GM21528 (cell line): ENCODE measurements around the gene IP6K3.

ENCODE experiments used
- ATAC-seq: cut with Tn5 transposase; IDR thresholded peaks from one replicate; pipeline ENCODE4 v1.9.1; 2021; ENCODE audit warnings: mild to moderate bottlenecking, moderate library complexity; ENCODE audit not compliant: unreplicated experiment, low FRiP score

Gene IP6K3

GRCh38 chr6:33778444-33779121 is 31.9 kb upstream of the IP6K3 start:
- no peak for ATAC-seq

DNA sequence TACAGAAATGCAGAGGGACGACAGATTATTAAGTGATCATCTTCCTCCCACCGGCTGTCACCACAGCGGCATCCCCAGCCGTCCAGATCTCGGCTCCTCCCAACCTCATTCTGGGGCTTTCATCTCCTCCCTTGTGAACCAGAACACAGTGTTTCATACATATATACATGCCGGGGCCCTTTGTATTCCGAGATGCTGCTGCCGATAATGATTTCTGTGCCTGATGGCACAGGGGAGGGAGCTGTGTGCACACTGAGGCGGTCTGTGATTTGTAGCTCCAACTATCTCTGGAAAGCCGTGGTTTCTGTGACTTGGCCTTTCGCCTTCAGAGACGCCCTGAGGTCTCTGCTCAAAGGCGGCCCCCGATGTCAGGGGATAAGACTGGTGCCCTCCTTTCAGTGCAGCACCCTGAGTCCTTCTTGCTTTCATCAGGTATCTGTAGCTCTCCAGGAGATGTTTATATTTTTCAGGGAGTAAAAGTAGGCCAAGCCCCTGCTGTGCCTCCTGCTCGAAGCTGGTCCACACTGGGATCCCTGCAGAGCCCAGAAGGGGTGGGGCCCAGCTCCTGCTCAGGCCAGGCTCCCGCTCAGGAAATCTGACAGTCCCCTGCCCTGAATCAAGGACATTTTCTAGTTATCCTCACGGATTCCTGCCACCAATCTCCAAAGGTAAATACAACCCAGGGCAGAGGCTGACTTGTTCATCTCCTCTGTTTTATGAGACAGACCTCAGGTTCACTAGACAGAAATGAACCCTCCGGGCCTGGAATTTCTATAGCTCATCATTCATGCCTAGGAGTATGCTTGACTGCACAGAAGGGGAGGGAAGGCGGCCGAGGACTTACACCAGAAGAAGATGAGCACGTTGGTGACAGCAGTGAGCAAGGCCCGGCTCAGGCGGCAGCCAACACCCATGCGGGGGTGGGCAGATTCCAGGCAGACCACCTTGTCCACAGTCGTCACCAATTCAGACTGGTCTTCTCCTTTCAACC is 31.0 kb upstream of the IP6K3 start:
- no peak for ATAC-seq

DNA sequence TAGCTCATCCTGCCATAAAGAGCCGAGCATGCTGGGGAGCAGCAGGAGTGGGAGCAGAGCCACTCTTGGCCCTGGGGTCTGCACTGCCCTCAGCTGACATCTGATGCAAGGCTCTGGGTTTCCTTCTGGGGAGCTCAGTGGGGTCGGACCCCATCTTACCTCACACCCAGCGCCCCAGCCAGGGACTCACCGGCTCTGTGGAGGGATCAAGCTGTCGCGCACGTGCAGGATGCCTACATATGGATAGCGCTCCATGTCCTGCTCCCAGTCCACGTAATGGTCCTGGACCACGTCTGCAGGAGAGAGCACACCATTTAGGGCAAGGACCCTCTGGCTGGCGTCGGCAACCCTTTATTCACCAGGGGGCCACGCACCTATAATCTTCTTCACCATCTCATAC is 30.1 kb upstream of the IP6K3 start:
- no peak for ATAC-seq

GRCh38 chr6:33776186-33776585 is 29.5 kb upstream of the IP6K3 start:
- no peak for ATAC-seq

- no peak for ATAC-seq
These were observed 28.1 kb upstream of the IP6K3 start for GRCh38 chr6:33774774-33775173.

DNA sequence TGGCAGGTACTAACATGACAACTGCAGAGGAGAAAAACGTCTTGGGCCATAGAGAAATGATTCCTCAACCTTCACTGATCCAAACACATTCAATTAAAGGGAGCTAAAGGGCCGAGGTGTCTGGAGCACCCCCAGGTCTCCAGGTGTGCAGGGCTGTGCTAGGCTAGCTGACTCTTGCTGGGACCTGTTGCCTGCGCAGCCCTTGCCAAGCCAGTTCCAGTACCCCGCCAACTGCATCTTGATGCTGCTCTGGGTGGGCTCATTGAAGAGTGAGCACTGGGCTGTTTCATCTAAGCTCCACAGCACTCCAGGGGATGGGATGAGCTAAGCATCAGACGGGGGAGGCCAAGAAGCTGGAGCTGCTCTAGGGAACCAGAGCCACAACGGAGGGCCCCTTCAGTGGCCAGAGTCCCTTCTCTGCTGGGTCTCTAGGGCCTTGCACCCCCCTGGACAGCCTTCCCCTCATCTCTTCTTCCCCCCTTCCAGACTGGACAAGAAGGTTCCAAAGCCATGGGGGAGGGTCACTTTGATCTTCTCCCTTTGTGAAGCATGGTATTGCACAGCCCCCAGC is 26.3 kb upstream of the IP6K3 start:
- no peak for ATAC-seq

GRCh38 chr6:33772082-33772830 is 25.6 kb upstream of the IP6K3 start:
- no peak for ATAC-seq

GRCh38 chr6:33771146-33772081 is 24.7 kb upstream of the IP6K3 start:
- no peak for ATAC-seq

DNA sequence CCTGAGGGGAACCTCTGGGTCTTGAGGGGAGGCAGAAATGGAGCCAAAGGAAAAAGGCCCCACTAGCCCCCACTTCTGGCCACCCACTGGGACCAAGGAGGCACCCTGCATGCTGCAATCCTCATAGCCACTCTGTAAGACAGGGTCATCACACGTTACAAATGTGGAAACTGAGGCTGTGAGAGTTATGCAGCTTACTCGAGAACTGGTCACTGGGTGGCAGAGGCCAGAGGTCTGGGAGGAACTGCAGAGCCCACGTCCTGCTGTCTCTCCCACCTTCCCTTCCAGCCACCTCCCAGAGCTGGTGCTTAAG is 24.1 kb upstream of the IP6K3 start:
- ATAC-seq: no peak

DNA sequence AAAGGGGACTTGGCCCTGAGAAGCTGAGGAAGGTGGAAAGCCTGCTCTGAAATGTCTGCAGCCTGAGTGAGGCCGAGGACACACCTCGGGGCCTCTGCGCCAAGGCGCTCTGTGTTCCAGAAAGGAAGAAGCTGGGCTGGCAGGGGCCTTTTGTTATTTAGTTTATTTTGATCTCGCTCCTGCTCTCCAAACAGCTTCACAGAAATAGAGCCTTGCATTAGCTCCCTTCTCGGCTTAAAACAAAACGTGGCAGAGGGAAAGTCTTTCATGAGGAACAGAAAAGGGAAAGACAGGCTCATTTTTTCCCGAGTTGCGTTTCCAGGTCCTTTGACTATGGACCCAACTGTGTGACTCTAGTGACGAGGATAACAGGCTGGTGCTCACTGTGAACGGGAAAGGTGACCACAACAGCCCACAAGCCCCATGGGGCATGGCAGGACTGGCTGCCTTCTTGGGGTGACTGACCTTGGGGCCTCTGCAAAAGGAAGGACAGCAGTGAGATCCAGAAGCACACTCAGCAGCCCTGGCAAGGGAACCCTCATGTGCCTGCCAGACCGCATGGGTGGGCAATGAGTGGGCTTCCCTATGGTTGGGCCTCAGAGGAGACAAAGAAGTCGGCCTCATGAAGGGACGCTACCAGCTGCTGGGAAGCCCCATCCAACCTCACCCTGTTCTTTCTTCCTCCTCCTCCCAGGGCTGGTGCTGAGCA is 23.6 kb upstream of the IP6K3 start:
- no peak for ATAC-seq

DNA sequence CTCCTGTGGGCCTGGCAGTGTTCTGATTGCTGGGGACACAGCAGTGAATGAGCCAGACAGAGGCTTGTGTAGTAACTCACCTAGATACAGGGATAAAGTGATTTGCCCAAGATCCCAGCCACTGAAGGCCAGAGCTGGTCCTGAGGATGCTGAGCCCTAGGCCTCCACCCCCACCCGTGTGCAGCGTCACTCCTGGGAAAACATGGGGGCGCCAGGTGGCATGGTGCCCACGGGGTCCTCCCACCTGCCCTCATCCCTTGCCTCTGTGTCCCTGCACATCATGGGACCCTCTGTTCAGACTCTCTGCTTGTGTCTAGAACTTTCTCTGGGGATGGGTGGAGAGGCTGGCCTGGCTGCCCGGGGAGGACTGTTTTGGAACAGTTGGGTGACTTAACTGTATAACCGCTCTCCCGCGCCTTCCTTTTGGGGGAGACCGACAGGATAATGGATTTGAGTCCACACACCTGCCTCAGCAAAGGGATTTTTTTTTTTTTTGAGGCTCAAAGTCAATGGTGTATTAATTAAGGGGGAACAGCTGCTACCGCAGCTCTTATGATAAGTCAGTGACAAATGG is 22.6 kb upstream of the IP6K3 start:
- ATAC-seq: no peak

- no peak for ATAC-seq
These were observed 22.0 kb upstream of the IP6K3 start for GRCh38 chr6:33768644-33769120.

DNA sequence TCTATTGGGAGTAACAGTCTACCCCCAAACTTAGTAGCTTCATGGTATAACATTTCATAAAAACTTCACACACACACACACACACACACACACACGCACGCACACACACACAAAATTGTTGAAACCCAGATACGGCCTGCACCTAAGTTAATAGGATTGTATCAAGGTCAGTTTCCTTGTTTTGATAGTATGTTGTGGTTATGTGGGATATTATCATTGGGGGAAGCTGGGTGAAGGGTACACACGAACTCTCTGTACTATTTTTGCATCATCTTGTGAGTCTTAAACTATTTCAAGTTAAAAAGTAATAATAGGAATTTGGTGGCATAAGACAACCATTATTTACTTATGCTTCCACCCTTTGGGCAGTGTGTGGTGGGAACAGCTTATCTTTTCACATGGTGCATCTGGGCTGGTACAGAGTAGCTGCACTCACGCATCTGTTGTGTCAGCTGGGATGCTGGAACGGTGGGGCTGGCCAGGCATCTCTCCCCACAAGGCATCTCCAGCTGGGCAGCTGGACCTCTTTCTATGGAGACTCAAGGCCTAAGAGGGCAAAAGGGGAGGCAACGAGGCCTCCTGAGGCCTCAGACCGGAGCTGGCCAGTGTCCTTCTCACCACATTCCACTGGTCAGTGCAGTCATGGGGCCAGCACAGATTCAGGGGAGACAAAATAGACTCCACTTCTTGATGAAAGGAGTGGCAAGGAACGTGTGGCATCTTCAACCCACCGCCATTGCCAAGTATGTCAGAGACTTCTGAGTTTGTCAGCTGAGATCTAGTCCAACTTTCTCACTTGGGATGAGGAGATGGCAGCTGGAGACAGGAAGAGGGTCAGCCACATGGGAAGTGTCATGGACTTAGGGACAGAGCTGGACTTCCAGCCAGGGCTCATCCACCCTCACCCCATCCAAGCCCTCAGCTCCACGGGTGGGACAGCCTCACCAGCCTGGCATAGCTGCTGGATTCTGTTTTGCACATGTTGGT is 20.5 kb upstream of the IP6K3 start:
- ATAC-seq: no peak

- ATAC-seq: no peak
These were observed 18.7 kb upstream of the IP6K3 start for GRCh38 chr6:33765368-33765767.

DNA sequence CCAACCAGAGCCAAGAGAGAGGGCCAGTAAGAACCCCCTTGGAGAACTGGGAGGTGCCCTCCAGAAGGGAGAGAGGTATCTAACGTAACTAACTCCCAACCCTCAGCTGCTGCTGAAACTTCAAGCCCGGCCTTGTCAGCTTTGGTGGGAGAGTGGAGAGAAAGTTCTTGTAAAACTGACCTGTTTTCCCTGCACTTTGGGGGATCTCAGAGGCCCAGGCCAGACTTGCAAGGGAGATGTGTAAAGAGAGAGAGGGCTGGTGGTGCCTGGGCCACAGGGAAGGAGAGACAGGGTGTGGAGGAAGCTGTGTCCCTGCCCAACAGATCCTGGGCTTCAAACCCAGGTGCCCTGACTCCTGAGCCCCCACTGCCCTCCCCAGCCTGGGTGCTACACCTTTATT is 17.3 kb upstream of the IP6K3 start:
- no peak for ATAC-seq

DNA sequence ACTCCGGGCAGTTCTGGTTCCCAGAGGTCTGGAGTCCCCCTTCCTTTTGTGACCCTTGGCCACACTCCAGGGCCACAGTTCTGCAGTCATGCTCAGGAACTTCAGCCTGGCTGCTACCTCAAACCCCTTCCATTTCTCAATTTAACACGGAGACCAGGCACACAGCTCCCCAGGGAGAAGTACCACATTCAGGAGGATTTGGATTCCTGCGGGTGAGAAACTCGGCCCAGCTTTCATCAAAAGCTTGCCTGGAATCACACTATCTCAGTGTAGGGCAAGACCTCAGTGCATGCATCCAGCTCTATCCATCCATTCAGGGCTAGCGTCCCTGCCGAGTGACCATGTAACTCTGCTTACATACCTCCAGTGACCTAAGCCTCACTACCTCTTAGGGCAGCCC is 16.8 kb upstream of the IP6K3 start:
- ATAC-seq: no peak

DNA sequence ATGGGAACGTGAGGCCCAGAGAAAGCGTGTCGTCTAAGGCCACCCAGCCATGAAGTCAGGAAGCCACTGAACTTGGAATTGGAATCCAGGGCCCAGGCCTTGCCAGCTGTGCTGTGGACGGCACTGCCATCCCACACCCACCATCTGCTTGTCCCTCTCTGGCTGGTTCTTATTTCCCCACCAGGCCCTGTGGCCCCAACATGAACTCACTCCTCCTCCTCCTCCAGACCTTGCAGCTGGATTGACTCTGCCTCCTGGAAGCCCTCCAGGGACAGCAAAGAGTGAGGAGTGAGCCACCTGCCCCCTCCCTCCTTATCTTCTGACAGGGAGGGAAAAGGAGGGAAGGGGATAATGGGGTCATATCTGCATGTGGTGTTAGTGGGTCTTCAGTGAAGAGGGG is 16.0 kb upstream of the IP6K3 start:
- ATAC-seq: no peak
